Islet precursor cell (in vitro differentiated cells): ENCODE data around the gene RASSF7.

Source experiments
- DNase-seq: peaks from one replicate; pipeline ENCODE4 v3.0.0-alpha.2; 2018

RASSF7 gene

GRCh38 chr11:611001-611996, 50.5 kb downstream of the RASSF7 start:
- no peak for DNase-seq

DNA sequence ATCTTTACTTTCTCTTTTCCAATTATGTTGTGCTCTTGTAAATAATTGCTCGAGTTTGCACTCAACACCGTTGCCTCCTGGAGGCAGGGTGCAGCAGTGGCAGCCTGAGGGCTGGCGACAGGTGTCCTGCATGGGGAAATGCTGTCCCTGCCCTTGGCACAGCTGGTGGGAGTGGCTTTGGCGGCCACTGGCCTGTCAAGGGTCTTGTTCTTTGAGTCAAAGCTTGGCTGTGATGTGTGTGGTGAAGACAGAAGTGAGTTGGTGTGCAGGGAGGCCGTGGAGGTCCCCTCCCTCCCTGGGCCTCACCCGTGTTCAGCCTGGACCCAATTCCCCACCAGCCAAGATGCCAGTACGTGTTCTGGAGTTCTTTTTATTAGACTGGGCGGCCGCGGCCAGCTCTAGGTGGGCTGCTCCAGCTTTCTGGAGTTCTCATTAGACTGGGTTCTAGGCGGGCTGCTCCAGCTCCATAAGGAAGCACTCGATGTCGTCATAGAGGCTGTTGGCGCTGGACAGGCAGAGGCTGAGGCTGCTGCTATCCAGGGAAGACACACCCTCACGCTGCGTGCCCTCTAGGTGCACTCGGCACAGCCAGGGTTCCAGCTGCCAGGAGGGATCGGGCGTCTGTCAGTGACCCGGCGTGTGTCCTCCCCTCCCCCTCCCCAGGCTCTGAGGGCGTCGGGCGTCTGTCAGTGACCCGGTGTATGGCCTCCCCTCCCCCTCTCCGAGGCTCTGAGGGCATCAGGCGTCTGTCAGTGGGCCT, 51.6 kb downstream of the RASSF7 start:
- DNase-seq, result peak; percentile 77

DNA sequence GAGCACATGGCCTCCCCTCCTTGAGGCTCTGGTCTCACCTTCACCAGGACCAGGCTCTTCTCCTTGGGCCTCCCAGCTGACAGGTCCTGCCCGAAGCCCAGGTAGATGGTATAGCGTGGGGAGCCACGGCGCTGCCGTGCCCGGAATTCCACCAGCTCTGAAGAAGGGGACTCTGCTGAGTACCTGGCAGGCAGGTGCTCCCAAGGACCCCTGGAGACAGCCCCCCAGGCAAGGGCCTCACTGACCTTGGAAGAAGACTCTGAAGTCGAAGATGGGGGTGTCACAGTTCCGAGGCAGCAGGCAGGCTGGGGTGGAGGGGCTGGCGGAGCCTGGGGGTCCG, 52.2 kb downstream of the RASSF7 start:
- no peak for DNase-seq

GRCh38 chr11:613369-613968, 52.7 kb downstream of the RASSF7 start:
- peak; percentile 91 for DNase-seq
